MM.1S (cell line): ENCODE data around the gene SLC37A2.

Experiments
- CTCF ChIP-seq: fragments of 300-600 bp; sonication (generic); IDR thresholded peaks from 2 replicates; pipeline ENCODE4 v1.5.1; 2016; ENCODE audit warnings: antibody characterized with exemption, low read length, mixed read lengths
- EZH2phosphoT487 ChIP-seq: fragments of 300-600 bp; sonication (generic); IDR thresholded peaks from 2 replicates; pipeline ENCODE4 v1.6.1; 2018; ENCODE audit warnings: antibody characterized with exemption, low read length

- TF ChIP-seq CTCF = no peak
- TF ChIP-seq EZH2phosphoT487 = no peak
Measured at GRCh38 chr11:125129316-125129993, 66.3 kb downstream of the SLC37A2 start.
